Mesenchymal stem cell (in vitro differentiated cells and primary cell): Measurements from ENCODE around the gene CSNK2A1.
A peak's percentile ranks its signal among the peaks of the same experiment; 100 is the strongest.

Experiments
- DNase-seq: peaks from one replicate; pipeline ENCODE4 v3.0.0-alpha.2; 2013
- H2AFZ ChIP-seq: one replicate; pipeline ENCODE4 v1.6.1; 2013; ENCODE audit warnings: low read depth, mild to moderate bottlenecking, control low read depth, inconsistent platforms, low read length, moderate library complexity
- H2AK5ac ChIP-seq: 2 replicates; pipeline ENCODE4 v1.6.1; 2013; ENCODE audit warnings: low read length, moderate library complexity, mild to moderate bottlenecking, inconsistent platforms; ENCODE audit not compliant: severe bottlenecking
- H2BK120ac ChIP-seq: one replicate; pipeline ENCODE4 v1.6.1; 2013; ENCODE audit warnings: low read depth, mild to moderate bottlenecking, inconsistent platforms, low read length, moderate library complexity
- H2BK12ac ChIP-seq, 2 experiments: one replicate each; pipeline ENCODE4 v1.6.1; 2013; ENCODE audit warnings: inconsistent platforms in 2 of 2, low read length in 2 of 2, mild to moderate bottlenecking in 2 of 2, moderate library complexity in 2 of 2, control low read depth in 1 of 2
- H2BK15ac ChIP-seq: one replicate; pipeline ENCODE4 v1.6.1; 2013; ENCODE audit warnings: mild to moderate bottlenecking, low read depth, inconsistent platforms; ENCODE audit not compliant: poor library complexity, severe bottlenecking
- H2BK5ac ChIP-seq: 2 replicates; pipeline ENCODE4 v1.6.1; 2013; ENCODE audit warnings: low read depth, mild to moderate bottlenecking, low read length, control low read depth, inconsistent platforms; ENCODE audit not compliant: poor library complexity, severe bottlenecking
- H3K14ac ChIP-seq, 2 experiments: one replicate each; pipeline ENCODE4 v1.6.1; 2013; ENCODE audit warnings: inconsistent platforms in 2 of 2, low read length in 2 of 2, control low read depth in 1 of 2, mild to moderate bottlenecking in 1 of 2, moderate library complexity in 1 of 2
- H3K18ac ChIP-seq, 2 experiments: one replicate each; pipeline ENCODE4 v1.6.1; 2013; ENCODE audit warnings: inconsistent platforms in 2 of 2, low read length in 2 of 2, control low read depth in 1 of 2, low read depth in 1 of 2, mild to moderate bottlenecking in 1 of 2
- H3K23ac ChIP-seq, 2 experiments: one replicate each; pipeline ENCODE4 v1.6.1; 2013; ENCODE audit warnings: inconsistent platforms in 2 of 2, low read length in 2 of 2, mild to moderate bottlenecking in 2 of 2, moderate library complexity in 2 of 2, control low read depth in 1 of 2
- H3K27ac ChIP-seq: 2 replicates; pipeline ENCODE4 v1.5.1; 2013; ENCODE audit warnings: mild to moderate bottlenecking, moderate library complexity, low read length, control low read depth, inconsistent platforms; ENCODE audit not compliant: poor library complexity, severe bottlenecking
- H3K27me3 ChIP-seq, 2 experiments: 2 replicates each; pipeline versions ENCODE4 v1.6.1 to v1.7.0; 2013; ENCODE audit warnings: low read length in 2 of 2, mild to moderate bottlenecking in 2 of 2, moderate library complexity in 2 of 2, control low read depth in 1 of 2, inconsistent platforms in 1 of 2; ENCODE audit not compliant: control insufficient read depth in 1 of 2, insufficient read depth in 1 of 2
- H3K36me3 ChIP-seq, 2 experiments: 2 replicates each; pipeline versions ENCODE4 v1.6.1 to v1.7.0; 2013; ENCODE audit warnings: low read length in 2 of 2, control low read depth in 1 of 2, inconsistent platforms in 1 of 2, low read depth in 1 of 2, mild to moderate bottlenecking in 1 of 2; ENCODE audit not compliant: insufficient read depth in 2 of 2, control insufficient read depth in 1 of 2
- H3K4ac ChIP-seq, 2 experiments: one replicate each; pipeline ENCODE4 v1.6.1; 2013; ENCODE audit warnings: inconsistent platforms in 2 of 2, low read length in 2 of 2, mild to moderate bottlenecking in 2 of 2, moderate library complexity in 2 of 2, control low read depth in 1 of 2, low read depth in 1 of 2
- H3K4me1 ChIP-seq: 2 replicates; pipeline ENCODE4 v1.6.1; 2013; ENCODE audit warnings: low read depth, low read length, control low read depth; ENCODE audit not compliant: control insufficient read depth, insufficient read depth
- H3K4me2 ChIP-seq: 2 replicates; pipeline ENCODE4 v1.6.1; 2013; ENCODE audit warnings: low read length, mild to moderate bottlenecking, inconsistent platforms; ENCODE audit not compliant: poor library complexity, severe bottlenecking
- H3K4me3 ChIP-seq, 2 experiments: 2 replicates each; pipeline versions ENCODE4 v1.5.1 to v1.7.0; 2013; ENCODE audit warnings: low read length in 2 of 2, mild to moderate bottlenecking in 2 of 2, control low read depth in 1 of 2, low read depth in 1 of 2; ENCODE audit not compliant: insufficient read depth in 1 of 2
- H3K79me1 ChIP-seq: replicated peaks from 2 replicates; pipeline ENCODE4 v1.6.1; 2013; ENCODE audit warnings: mild to moderate bottlenecking, control low read depth, low read length, inconsistent platforms; ENCODE audit not compliant: poor library complexity, severe bottlenecking
- H3K9ac ChIP-seq: 2 replicates; pipeline ENCODE4 v1.7.0; 2013; ENCODE audit warnings: mild to moderate bottlenecking, low read length, moderate library complexity
- H3K9me3 ChIP-seq: 2 replicates; pipeline ENCODE4 v1.7.0; 2013; ENCODE audit warnings: mild to moderate bottlenecking, low read length; ENCODE audit not compliant: control insufficient read depth
- H4K8ac ChIP-seq: one replicate; pipeline ENCODE4 v1.6.1; 2013; ENCODE audit warnings: inconsistent platforms, mild to moderate bottlenecking, low read length, moderate library complexity
- H4K91ac ChIP-seq: one replicate; pipeline ENCODE4 v1.6.1; 2013; ENCODE audit warnings: mild to moderate bottlenecking, low read length, inconsistent platforms
- WGBS: methylation state at CpG from one replicate; pipeline ENCODE4 v1.1.7; 2013; ENCODE audit warnings: mixed read lengths; 5-methylcytosine and 5-hydroxymethylcytosine counted together

The CSNK2A1 gene

GRCh38 chr20:532530-532929 is 11.1 kb downstream of the CSNK2A1 start:
- H3K4me2 ChIP-seq: no peak overlapping the region
- no peak for DNase-seq
- H3K27me3 ChIP-seq: no peaks in the 10 kb centered on the region
- no peak overlapping the region for H4K8ac ChIP-seq
- H3K9me3 ChIP-seq: peaks cover 2% of the 10 kb centered on the region
- no peak overlapping the region for H3K14ac ChIP-seq
- no peak overlapping the region for H3K4ac ChIP-seq
- H3K79me1 ChIP-seq: no peaks in the 10 kb centered on the region
- H3K9ac ChIP-seq: no peak overlapping the region
- peaks cover 8 to 15% of the 10 kb centered on the region in 2 experiments for H3K36me3 ChIP-seq
- H2AK5ac ChIP-seq: no peak overlapping the region
- no peak overlapping the region for H4K91ac ChIP-seq
- no peak overlapping the region for H2BK120ac ChIP-seq
- H3K4me3 ChIP-seq: no peak overlapping the region
- H2BK12ac ChIP-seq: no peak overlapping the region
- H3K27ac ChIP-seq: no peak overlapping the region
- no peak overlapping the region for H2BK5ac ChIP-seq
- no peak overlapping the region for H3K18ac ChIP-seq
- no peak overlapping the region for H3K23ac ChIP-seq
- WGBS: 99% methylated on average over 4 of the region's 4 CpGs
- peaks cover 7% of the 10 kb centered on the region for H3K4me1 ChIP-seq
- no peak overlapping the region for H2BK15ac ChIP-seq
- H2AFZ ChIP-seq: no peak overlapping the region

- H2BK5ac ChIP-seq: no peak overlapping the region
- no peaks in the 10 kb centered on the region for H3K79me1 ChIP-seq
- H3K36me3 ChIP-seq: peaks cover 11 to 23% of the 10 kb centered on the region in 2 experiments
- H3K23ac ChIP-seq: no peak overlapping the region
- H3K4me3 ChIP-seq: no peak overlapping the region
- H2AFZ ChIP-seq: no peak overlapping the region
- H3K27me3 ChIP-seq: no peaks in the 10 kb centered on the region
- no peak overlapping the region for H2BK120ac ChIP-seq
- peaks cover 6% of the 10 kb centered on the region for H3K4me1 ChIP-seq
- no peak overlapping the region for H2BK15ac ChIP-seq
- peaks cover 11% of the 10 kb centered on the region for H3K9me3 ChIP-seq
- no peak overlapping the region for H2BK12ac ChIP-seq
- no peak overlapping the region for H4K91ac ChIP-seq
- no peak overlapping the region for H3K4me2 ChIP-seq
- no peak overlapping the region for H4K8ac ChIP-seq
- no peak overlapping the region for H3K14ac ChIP-seq
- no peak overlapping the region for H3K4ac ChIP-seq
- no peak overlapping the region for H3K9ac ChIP-seq
- no peak for DNase-seq
- H2AK5ac ChIP-seq: no peak overlapping the region
- no peak overlapping the region for H3K18ac ChIP-seq
- no peak overlapping the region for H3K27ac ChIP-seq
Measured at GRCh38 chr20:531608-532007, 12.0 kb downstream of the CSNK2A1 start.

GRCh38 chr20:530321-530720 is 13.3 kb downstream of the CSNK2A1 start:
- Histone ChIP-seq H2BK15ac (no peak overlapping the region), H3K9me3 (peaks cover 11% of the 10 kb centered on the region), H3K9ac (no peak overlapping the region), H2AK5ac (no peak overlapping the region), H2AFZ (no peak overlapping the region), H4K91ac (no peak overlapping the region), H3K4me2 (no peak overlapping the region), H3K4me3 (no peak overlapping the region), H2BK5ac (no peak overlapping the region), H2BK12ac (no peak overlapping the region), H3K27ac (no peak overlapping the region), H3K18ac (no peak overlapping the region), H3K27me3 (no peaks in the 10 kb centered on the region), H3K4me1 (peaks cover 6% of the 10 kb centered on the region), H3K4ac (no peak overlapping the region), H4K8ac (no peak overlapping the region), H2BK120ac (no peak overlapping the region), H3K14ac (no peak overlapping the region), H3K79me1 (no peaks in the 10 kb centered on the region), H3K36me3 (peaks cover 18 to 32% of the 10 kb centered on the region in 2 experiments), H3K23ac (no peak overlapping the region)
- DNase-seq: no peak
- WGBS: 92% methylated on average over 6 of the region's 6 CpGs

DNA sequence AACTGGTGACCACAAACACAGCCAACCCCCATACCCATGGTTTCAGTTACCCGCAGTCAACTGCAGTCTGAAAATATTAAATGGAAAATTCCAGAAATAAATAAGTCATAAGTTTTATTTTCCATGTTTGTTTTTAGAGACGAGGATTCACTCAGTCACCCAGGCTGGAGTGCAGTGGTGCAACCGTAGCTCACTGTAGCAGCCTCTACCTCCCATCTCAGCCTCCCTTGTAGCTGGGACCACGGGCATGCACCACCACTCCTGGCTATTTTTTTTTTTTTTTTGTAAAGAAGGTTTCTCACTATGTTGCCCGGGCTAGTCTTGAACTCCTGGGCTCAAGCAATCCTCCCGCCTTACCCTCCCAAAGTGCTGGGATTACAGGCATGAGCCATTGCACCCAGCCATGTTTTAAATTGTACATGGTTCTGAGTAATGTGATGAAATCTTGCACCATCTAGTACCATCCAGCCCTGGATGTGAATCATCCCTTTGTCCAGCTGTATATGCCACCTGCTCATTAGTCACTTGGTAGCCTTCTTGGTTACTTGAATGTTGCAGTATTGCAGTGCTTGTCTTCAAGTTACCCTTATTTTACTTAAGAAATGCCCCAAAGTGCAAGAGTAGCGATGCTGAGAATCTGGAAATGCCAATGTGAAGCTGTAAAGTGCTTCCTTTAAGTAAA is 14.5 kb downstream of the CSNK2A1 start:
- no peak overlapping the region for H2BK5ac ChIP-seq
- no peak overlapping the region for H2AFZ ChIP-seq
- H2BK120ac ChIP-seq: no peak overlapping the region
- no peaks in the 10 kb centered on the region for H3K27me3 ChIP-seq
- H2BK15ac ChIP-seq: no peak overlapping the region
- H3K79me1 ChIP-seq: no peaks in the 10 kb centered on the region
- H3K14ac ChIP-seq: no peak overlapping the region
- H2BK12ac ChIP-seq: no peak overlapping the region
- WGBS: 94% methylated on average over 3 of the region's 7 CpGs
- H3K4ac ChIP-seq: no peak overlapping the region
- peak overlapping the region; percentile 56 for H3K9ac ChIP-seq
- no peak overlapping the region for H4K91ac ChIP-seq
- no peak overlapping the region for H3K18ac ChIP-seq
- H3K9me3 ChIP-seq: peaks cover 11% of the 10 kb centered on the region
- H3K4me2 ChIP-seq: no peak overlapping the region
- H3K27ac ChIP-seq: peak overlapping the region; percentile 75
- peaks cover 27 to 40% of the 10 kb centered on the region in 2 experiments for H3K36me3 ChIP-seq
- H2AK5ac ChIP-seq: no peak overlapping the region
- no peak overlapping the region for H3K4me3 ChIP-seq
- DNase-seq: peak; percentile 82
- H3K4me1 ChIP-seq: peaks cover 7% of the 10 kb centered on the region
- no peak overlapping the region for H4K8ac ChIP-seq
- no peak overlapping the region for H3K23ac ChIP-seq
